Epithelial cell of umbilical artery (primary cell): ENCODE measurements around the gene ZNF322. TPM values are rescaled to one million over a fixed set of nuclear protein-coding genes. Genes with fewer than 3 reads are reported as not detected.

Experiments used
- total RNA-seq: library from RNA; depleted of rRNA; stranded (reverse); fragments of >200 nt; gene quantifications from 2 replicates; pipeline ENCODE4 v1.2.3, GENCODE V29; 2014

ZNF322 gene, protein sequence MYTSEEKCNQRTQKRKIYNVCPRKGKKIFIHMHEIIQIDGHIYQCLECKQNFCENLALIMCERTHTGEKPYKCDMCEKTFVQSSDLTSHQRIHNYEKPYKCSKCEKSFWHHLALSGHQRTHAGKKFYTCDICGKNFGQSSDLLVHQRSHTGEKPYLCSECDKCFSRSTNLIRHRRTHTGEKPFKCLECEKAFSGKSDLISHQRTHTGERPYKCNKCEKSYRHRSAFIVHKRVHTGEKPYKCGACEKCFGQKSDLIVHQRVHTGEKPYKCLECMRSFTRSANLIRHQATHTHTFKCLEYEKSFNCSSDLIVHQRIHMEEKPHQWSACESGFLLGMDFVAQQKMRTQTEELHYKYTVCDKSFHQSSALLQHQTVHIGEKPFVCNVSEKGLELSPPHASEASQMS
- 12.3 and 20.5 TPM in 2 replicates for total RNA-seq

DNA sequence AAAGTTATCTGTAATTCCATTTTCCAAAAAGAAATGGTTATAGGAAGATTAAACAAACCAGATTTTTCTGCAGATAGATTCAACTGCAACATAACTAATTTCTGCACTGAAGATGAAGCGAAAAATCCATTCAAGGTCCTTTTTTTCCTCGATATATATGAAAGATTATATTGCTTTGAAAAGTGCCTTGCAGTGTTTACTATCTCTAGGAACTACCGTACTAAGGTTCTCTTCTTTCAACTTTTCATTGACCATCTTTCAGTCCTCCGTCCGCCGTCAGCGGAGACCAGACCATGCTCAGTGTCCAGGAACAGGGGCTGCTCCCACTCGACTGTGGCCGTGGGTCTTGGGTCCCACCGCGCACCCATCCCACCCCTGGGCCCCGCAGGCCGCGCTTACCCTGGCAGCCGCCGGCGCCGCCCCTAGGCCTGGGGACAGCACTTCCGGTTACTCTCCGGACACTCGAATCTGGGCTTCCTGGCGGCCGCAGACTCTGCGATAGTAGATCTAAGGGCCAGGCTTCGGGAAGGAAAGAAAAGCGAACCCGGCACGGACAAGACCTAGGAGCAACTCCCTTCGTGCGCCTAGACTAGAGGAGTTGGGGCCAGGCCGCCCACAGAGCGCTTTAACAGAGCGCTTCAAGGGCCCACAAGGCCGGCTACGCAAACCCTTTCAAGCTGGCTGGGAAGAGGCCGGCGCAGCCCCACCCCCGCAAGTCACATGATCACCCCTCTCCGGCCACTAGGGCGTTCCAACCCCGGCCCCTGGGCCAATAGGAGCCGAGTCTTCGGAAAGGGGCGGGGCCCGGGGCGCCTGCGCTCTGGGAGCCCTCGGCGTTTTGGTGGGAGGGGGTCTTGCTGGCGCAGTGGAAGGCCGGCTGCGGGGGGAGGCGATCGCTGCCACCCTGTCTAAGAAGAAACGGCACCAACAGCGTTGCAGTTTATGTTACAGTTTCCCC lies at the start of gene ZNF322:
Gene ZNF322 (minus strand): TSS at position 705 of the 958 bp plus-strand sequence. CDS start 21,193 bp downstream, outside the sequence.

GRCh38 chr6:26596579-26597388 lies 62.8 kb downstream of the ZNF322 start, which contains the start of gene ABT1:
TSS of gene ABT1 (plus strand) at chr6:26596953. CDS start at chr6:26596983, 30 bp downstream.

Other genes starting within 250 kb of the ZNF322 start
- gene BTN3A3, start 219.2 kb downstream of the ZNF322 start, total RNA-seq: 5.2 and 12.6 TPM in 2 replicates
- 7.1 and 8.8 TPM in 2 replicates for gene BTN2A1, start 201.8 kb downstream of the ZNF322 start, total RNA-seq
- gene BTN1A1, start 159.4 kb downstream of the ZNF322 start, total RNA-seq: not detected in 2 replicates
- gene HMGN4, start 121.4 kb downstream of the ZNF322 start, total RNA-seq: 57.2 and 80.9 TPM in 2 replicates
- 24.7 and 26.6 TPM in 2 replicates for gene ABT1, start 62.8 kb downstream of the ZNF322 start, total RNA-seq